ENCODE results near the gene DNAJC11.
"Not testable (repeated sequence)": the region's sequence is repeated elsewhere in the genome, so short reads cannot be mapped to it uniquely, and the experiment has no call there.

The DNAJC11 gene

DNA sequence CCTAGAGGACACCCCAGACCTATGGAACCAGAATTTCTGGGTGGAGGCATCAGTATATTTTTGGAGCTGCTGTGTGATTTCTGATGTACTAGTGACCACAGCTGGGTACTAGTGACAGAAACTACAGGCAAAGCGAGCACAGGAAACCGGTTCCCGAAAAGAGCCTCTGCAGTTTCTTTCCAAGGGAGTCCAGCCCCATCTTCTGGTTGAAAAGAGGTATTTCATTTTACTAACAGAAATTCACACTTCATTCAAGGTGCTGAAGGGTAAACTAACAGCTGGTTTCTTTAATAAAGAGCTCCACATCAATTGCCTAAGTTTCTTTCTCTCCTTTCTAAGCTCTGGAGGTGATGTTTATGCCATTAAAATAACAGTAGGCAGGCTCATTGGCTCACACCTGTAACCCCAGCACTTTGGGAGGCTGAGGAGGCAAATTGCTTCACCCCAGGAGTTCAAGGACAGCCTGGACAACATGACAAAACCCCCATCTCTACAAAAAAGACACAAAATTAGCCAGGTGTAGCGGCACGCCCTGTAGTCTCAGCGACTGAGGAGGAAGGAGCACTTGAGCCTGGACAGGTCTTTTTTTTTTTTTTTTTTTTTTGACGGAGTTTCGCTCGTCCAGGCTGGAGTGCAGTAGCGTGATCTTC lies 55.0 kb downstream of the DNAJC11 start:
- DNase-seq (ENCODE audit: low read depth, low spot score): peak; percentile 52
- in situ Hi-C loops (cut with HindIII; ENCODE audit: low sequenced_read_pairs): no loop called here
- H3K4me3 ChIP-seq (ENCODE audit: low read depth, low read length): no peak overlapping the region
- TF ChIP-seq, protein P1, sequence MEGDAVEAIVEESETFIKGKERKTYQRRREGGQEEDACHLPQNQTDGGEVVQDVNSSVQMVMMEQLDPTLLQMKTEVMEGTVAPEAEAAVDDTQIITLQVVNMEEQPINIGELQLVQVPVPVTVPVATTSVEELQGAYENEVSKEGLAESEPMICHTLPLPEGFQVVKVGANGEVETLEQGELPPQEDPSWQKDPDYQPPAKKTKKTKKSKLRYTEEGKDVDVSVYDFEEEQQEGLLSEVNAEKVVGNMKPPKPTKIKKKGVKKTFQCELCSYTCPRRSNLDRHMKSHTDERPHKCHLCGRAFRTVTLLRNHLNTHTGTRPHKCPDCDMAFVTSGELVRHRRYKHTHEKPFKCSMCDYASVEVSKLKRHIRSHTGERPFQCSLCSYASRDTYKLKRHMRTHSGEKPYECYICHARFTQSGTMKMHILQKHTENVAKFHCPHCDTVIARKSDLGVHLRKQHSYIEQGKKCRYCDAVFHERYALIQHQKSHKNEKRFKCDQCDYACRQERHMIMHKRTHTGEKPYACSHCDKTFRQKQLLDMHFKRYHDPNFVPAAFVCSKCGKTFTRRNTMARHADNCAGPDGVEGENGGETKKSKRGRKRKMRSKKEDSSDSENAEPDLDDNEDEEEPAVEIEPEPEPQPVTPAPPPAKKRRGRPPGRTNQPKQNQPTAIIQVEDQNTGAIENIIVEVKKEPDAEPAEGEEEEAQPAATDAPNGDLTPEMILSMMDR (IDR thresholded peaks at IDR 0.05; ENCODE audit: low read depth, low read length): peak; percentile 61

DNA sequence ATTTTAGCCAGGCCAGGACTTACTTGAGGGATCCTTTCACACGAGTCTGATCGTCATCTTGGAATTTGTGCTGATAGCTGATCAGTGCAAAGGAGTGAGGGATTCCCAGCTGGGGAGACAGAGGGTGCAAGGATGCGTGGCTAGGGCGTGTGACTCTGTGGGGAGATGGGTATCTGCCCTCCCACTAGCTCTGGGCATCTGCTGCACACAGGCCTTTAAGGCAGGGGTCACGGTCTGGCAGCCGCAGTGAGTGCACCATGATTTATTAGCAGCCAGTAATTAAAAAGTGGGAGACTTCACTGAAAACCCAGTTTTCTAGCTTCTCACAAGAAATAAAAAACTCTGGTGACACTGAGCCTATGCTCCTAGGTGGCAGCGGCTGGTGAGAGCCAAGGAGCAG lies 56.6 kb downstream of the DNAJC11 start:
- H3K4me3 ChIP-seq (ENCODE audit: low read depth, low read length): no peak overlapping the region
- TF ChIP-seq, protein P1 (IDR thresholded peaks at IDR 0.05; ENCODE audit: low read depth, low read length): no peak
- in situ Hi-C loops (cut with HindIII; ENCODE audit: low sequenced_read_pairs): no loop called here
- no peak for DNase-seq (ENCODE audit: low read depth, low spot score)

DNA sequence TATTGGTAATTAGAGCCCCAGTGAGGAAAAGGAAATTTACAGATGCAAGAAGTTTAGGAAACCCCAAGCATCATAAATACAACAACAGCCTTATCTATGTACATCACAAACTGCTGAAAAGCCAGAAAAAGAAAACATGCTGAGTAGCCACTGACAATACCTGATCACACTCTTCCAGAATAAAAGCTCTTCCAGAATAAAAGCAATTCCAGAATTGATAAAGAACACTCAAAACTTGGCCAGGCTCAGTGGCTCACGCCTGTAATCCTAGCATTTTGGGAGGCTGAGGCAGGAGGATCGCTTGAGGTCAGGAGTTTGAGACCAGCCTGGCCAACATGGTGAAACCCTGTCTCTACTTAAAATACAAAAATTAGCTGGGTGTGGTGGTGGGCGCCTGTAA lies 60.7 kb downstream of the DNAJC11 start:
- in situ Hi-C loops (cut with HindIII; ENCODE audit: low sequenced_read_pairs); DNase-seq (ENCODE audit: low read depth, low spot score); H3K4me3 ChIP-seq (ENCODE audit: low read depth, low read length): not testable (repeated sequence)

DNA sequence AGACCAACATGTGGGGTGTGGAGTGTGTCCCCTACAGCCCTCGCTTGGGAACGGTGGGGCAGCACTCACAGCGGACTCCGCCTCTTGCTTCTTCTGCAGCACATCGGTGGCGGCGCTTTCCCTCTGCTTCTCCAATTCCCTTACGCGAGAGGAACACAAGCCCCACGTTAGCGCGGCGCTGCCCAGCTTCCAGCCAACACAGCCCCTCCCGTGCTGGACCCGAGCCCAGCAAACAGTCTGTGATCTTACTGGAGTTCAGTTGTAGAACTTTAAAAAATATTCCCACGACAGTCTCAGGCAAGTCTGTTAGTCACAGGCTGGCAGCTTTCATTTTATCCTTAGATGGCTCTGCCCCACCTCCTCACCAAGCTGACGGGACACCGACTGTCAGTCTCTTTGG lies 63.4 kb downstream of the DNAJC11 start:
- TF ChIP-seq, protein P1 (IDR thresholded peaks at IDR 0.05; ENCODE audit: low read depth, low read length): no peak
- peak; percentile 58 for DNase-seq (ENCODE audit: low read depth, low spot score)
- no peak overlapping the region for H3K4me3 ChIP-seq (ENCODE audit: low read depth, low read length)
- in situ Hi-C loops (cut with HindIII; ENCODE audit: low sequenced_read_pairs): no loop called here

DNA sequence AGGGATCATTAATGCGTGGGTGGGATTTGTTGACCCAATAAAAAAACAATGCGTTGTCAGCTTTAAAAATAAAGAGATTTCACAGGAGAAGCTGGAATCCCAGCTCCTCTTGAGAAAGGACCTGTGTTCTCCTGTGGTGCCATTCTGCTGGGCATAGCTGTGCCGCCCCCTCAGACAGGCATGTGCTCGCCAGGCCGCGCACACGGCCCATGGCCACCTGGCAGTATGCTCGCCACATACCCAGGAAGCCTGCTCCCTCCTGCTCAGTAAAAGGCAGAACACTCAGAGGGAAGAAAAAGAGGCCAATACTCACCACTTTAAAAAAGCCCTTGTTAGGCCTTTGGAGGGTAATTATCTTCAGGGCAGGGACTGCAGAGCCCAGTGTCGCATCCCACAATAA lies 63.8 kb downstream of the DNAJC11 start:
- H3K4me3 ChIP-seq (ENCODE audit: low read depth, low read length): no peak overlapping the region
- in situ Hi-C loops (cut with HindIII; ENCODE audit: low sequenced_read_pairs): no loop called here
- no peak for DNase-seq (ENCODE audit: low read depth, low spot score)
- TF ChIP-seq, protein P1 (IDR thresholded peaks at IDR 0.05; ENCODE audit: low read depth, low read length): no peak

DNA sequence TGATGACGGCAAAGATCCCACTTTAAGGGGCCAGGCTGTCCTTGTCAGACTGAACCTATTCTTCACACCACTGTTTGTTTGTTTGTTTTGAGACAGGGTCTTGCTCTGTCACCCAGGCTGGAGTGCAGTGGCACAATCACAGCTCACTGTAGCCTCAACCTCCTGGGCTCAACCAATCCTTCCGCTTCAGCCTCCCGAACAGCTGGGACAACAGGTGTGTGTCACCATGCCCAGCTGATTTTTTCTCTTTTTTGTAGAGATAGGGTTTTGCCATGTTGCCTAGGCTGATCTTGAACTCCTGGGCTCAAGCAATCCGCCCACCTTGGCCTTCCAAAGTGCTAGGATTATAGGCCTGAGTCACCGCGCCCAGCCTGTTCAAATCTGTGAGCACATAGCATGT lies 64.8 kb downstream of the DNAJC11 start:
- in situ Hi-C loops (cut with HindIII; ENCODE audit: low sequenced_read_pairs); DNase-seq (ENCODE audit: low read depth, low spot score); H3K4me3 ChIP-seq (ENCODE audit: low read depth, low read length): not testable (repeated sequence)

DNA sequence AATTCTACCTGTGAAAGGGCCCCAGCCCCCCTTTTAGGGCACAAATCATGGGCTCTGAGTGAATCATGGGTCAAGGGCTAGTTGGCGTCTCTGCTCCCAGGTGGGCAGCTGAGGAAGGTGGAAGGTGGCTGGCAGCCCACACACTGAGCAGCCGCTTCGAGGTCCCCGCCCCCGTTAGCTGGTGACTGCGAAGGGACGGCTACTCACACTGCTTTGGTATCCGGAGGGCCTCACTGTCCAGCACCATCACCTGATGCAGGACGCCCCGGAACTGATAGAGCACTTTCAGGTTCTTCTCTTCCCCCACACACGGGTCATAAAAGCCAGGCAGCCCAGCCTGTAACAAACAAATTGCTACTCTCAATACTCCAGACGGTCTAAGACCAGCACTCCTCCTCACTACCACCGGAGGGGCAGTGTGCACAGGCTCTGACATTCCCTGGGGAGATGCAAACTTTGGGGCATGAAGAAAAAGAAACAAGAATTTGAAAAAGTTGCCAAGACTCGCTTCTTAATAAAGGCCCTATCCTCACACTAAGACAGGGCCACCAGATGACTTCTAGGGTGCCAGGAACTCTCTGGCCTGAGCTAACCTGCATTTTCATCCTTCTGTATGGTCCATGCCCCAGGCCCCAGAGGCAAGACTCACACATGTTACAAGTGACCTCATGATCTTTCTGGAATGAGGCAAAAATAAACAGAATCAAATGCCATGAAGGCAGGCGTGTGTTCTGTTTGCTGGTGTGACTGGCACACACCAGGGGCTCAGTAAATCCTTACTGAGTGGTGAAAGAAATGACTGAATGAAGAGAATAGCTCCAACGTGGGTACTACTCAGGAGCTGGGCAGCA lies 65.5 kb downstream of the DNAJC11 start:
- no peak overlapping the region for H3K4me3 ChIP-seq (ENCODE audit: low read depth, low read length)
- no peak for DNase-seq (ENCODE audit: low read depth, low spot score)
- in situ Hi-C loops (cut with HindIII; ENCODE audit: low sequenced_read_pairs): no loop called here
- TF ChIP-seq, protein P1 (IDR thresholded peaks at IDR 0.05; ENCODE audit: low read depth, low read length): no peak
